PC-3 (cell line): ENCODE results near the gene CARD10.

Experiments
- CTCF ChIP-seq: fragments of 300-600 bp; sonication (generic); conservative IDR thresholded peaks from 2 replicates; pipeline ENCODE4 v1.5.1; 2017; ENCODE audit warnings: antibody characterized with exemption, low read depth, mild to moderate bottlenecking, low read length
- EZH2 ChIP-seq: fragments of 300-600 bp; sonication (generic); IDR thresholded peaks from one replicate; pipeline ENCODE4 v1.6.1; 2017; ENCODE audit warnings: antibody characterized with exemption, mild to moderate bottlenecking, low read length; ENCODE audit not compliant: unreplicated experiment
- EZH2phosphoT487 ChIP-seq: fragments of 300-600 bp; sonication (generic); IDR thresholded peaks from 2 replicates; pipeline ENCODE4 v1.6.1; 2018; ENCODE audit warnings: mild to moderate bottlenecking, antibody characterized with exemption, low read length, borderline replicate concordance

GRCh38 chr22:37461961-37462360 is 57.3 kb downstream of the CARD10 start:
- no peak for TF ChIP-seq CTCF
- no peak for TF ChIP-seq EZH2
- TF ChIP-seq EZH2phosphoT487, result no peak
